ENCODE results near the gene PCLO. TPM values are rescaled to one million over a fixed set of nuclear protein-coding genes. Genes with fewer than 3 reads are reported as not detected.

The PCLO gene
- polyA plus RNA-seq, 1 donor (not counting 4 experiments of a cell fraction or from before 2014, with no cell fraction given): 1.8 TPM

DNA sequence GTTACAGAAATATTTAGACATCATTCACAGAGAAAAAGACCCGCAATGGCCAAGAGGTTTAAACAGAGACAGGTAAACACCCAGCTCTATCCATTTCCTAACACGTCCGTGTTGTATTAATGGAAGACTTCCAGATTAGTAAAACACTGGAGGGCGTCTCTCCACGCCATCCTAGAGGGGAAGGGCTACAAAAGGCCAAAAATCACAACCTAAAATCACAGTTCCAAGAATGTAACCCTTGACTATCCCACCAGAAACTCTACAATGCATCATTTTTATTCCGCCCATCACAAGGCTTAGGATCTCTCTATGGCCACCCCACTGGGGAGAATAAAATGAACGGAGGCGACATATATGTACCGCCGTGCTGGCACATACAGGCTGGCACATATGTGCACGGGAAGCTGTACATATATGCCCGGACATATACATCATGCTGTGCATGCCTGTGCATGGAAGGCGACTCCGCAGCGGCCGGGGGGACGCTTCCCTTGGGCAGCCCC lies 734 bp downstream of the PCLO start:
- dilution Hi-C loops (cut with MboI; ENCODE audit: extremely low pct_ligation_motif_present, low sequenced_read_pairs): no loop called here
- FAIRE-seq (no peak), DNase-seq (ENCODE audit: low read depth, low spot score) (no peak)
- Histone ChIP-seq H2AFZ (ENCODE audit: control insufficient read depth, low read length) (peak overlapping the region; percentile 96), H3K79me2 (ENCODE audit: control insufficient read depth, insufficient read depth, low read length) (no peaks in the 10 kb centered on the region), H3K27me3 (ENCODE audit: control insufficient read depth, extremely low read depth, insufficient read depth, low read length) (no peaks in the 10 kb centered on the region), H3K4me1 (ENCODE audit: control insufficient read depth, extremely low read depth, insufficient read depth, low read length) (no peaks in the 10 kb centered on the region), H3K36me3 (ENCODE audit: control insufficient read depth in 2 of 2, extremely low read depth in 1 of 2, insufficient read depth in 2 of 2, low read length in 2 of 2) (no peaks in the 10 kb centered on the region), H3K9me1 (ENCODE audit: control insufficient read depth, extremely low read depth, insufficient read depth, low read length) (no peaks in the 10 kb centered on the region), H3K9ac (ENCODE audit: control insufficient read depth, extremely low read depth, insufficient read depth, low read length) (peak overlapping the region; percentile 69), H3K4me3 (ENCODE audit: control insufficient read depth in 2 of 3, extremely low read depth in 1 of 3, insufficient read depth in 2 of 3, low read depth in 1 of 3, low read length in 3 of 3) (peak overlapping the region; percentile 64 to 82 (median 69)), H4K20me1 (ENCODE audit: control insufficient read depth, extremely low read depth, insufficient read depth, low read length) (no peaks in the 10 kb centered on the region), H3K9me3 (ENCODE audit: control insufficient read depth, low read depth, low read length) (no peaks in the 10 kb centered on the region), H3K4me2 (ENCODE audit: control insufficient read depth, extremely low read depth, insufficient read depth, low read depth, low read length) (peak overlapping the region; percentile 69), H3K27ac (ENCODE audit: control insufficient read depth, insufficient read depth, low read length) (peak overlapping the region; percentile 42)
- TF ChIP-seq CTCF (optimal IDR thresholded peaks at IDR 0.05 in 1 of 3, IDR thresholded peaks at IDR 0.05 in 1 of 3, conservative IDR thresholded peaks at IDR 0.05 in 1 of 3; ENCODE audit: extremely low read depth in 1 of 3, insufficient read depth in 2 of 3, low read length in 3 of 3) (no peak), EZH2 (IDR thresholded peaks at IDR 0.05; ENCODE audit: low read length) (no peak)

- H3K79me2 ChIP-seq (ENCODE audit: control insufficient read depth, insufficient read depth, low read length): no peaks in the 10 kb centered on the region
- H3K9me1 ChIP-seq (ENCODE audit: control insufficient read depth, extremely low read depth, insufficient read depth, low read length): no peaks in the 10 kb centered on the region
- no peak overlapping the region for H2AFZ ChIP-seq (ENCODE audit: control insufficient read depth, low read length)
- no peak overlapping the region for H3K4me3 ChIP-seq (ENCODE audit: control insufficient read depth in 2 of 3, extremely low read depth in 1 of 3, insufficient read depth in 2 of 3, low read depth in 1 of 3, low read length in 3 of 3)
- no peak overlapping the region for H3K27ac ChIP-seq (ENCODE audit: control insufficient read depth, insufficient read depth, low read length)
- H3K36me3 ChIP-seq (ENCODE audit: control insufficient read depth in 2 of 2, extremely low read depth in 1 of 2, insufficient read depth in 2 of 2, low read length in 2 of 2): no peaks in the 10 kb centered on the region
- H3K4me2 ChIP-seq (ENCODE audit: control insufficient read depth, extremely low read depth, insufficient read depth, low read depth, low read length): no peak overlapping the region
- no peak for TF ChIP-seq CTCF (optimal IDR thresholded peaks at IDR 0.05 in 1 of 3, IDR thresholded peaks at IDR 0.05 in 1 of 3, conservative IDR thresholded peaks at IDR 0.05 in 1 of 3; ENCODE audit: extremely low read depth in 1 of 3, insufficient read depth in 2 of 3, low read length in 3 of 3)
- no peak for TF ChIP-seq EZH2 (IDR thresholded peaks at IDR 0.05; ENCODE audit: low read length)
- dilution Hi-C loops (cut with MboI; ENCODE audit: extremely low pct_ligation_motif_present, low sequenced_read_pairs): no loop called here
- no peaks in the 10 kb centered on the region for H4K20me1 ChIP-seq (ENCODE audit: control insufficient read depth, extremely low read depth, insufficient read depth, low read length)
- no peak overlapping the region for H3K9ac ChIP-seq (ENCODE audit: control insufficient read depth, extremely low read depth, insufficient read depth, low read length)
- DNase-seq (ENCODE audit: low read depth, low spot score) (no peak), FAIRE-seq (no peak)
- H3K9me3 ChIP-seq (ENCODE audit: control insufficient read depth, low read depth, low read length): no peaks in the 10 kb centered on the region
- H3K4me1 ChIP-seq (ENCODE audit: control insufficient read depth, extremely low read depth, insufficient read depth, low read length): no peaks in the 10 kb centered on the region
- no peaks in the 10 kb centered on the region for H3K27me3 ChIP-seq (ENCODE audit: control insufficient read depth, extremely low read depth, insufficient read depth, low read length)
Measured at GRCh38 chr7:83161186-83161585, 1.5 kb downstream of the PCLO start.

Data from keratinocyte (primary cell).